ENCODE data around the gene C19orf25. TPM values are rescaled to one million over a fixed set of nuclear protein-coding genes. Genes with fewer than 3 reads are reported as not detected.
"Not testable (repeated sequence)": the region's sequence is repeated elsewhere in the genome, so short reads cannot be mapped to it uniquely, and the experiment has no call there.

The C19orf25 gene
- total and polyA plus RNA-seq, 4 donors, result 24.1 to 42.6 (median 34.5) TPM

DNA sequence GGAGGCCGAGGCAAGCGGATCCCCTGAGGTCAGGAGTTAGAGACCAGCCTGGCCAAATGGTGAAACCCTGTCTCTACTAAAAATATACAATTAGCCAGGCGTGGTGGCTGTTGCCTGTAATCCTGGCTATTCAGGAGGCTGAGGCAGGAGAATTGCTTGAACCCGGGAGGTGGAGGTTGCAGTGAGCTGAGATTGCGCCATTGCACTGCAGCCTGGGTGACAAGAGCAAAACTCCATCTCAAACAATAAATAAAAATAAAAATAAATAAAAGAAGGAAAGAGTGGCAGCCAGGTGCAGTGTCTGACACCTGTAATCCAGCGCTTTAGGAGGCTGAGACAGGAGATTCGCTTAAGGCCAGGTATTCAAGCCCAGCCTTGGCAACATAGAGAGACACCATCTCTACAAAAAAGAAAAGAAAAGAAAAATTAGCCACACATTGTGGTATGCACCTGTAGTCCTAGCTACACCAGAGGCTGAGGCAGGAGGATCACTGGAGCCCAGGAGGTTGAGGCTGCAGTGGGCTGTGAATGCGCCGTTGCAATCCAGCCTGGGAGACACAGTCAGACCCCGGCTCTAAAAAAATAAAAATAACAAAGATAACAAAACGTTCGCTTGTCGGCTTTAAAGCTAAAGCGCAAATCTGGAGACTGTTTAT, 23.5 kb upstream of the C19orf25 start:
- ATAC-seq (ENCODE audit: insufficient read depth, low FRiP score), result no peak
- Histone ChIP-seq H3K36me3 (ENCODE audit: control insufficient read depth in 4 of 4, insufficient read depth in 4 of 4, low read length in 4 of 4) (no peaks in the 10 kb centered on the region), H3K9me3 (ENCODE audit: control insufficient read depth in 4 of 4, insufficient read depth in 3 of 4, low read length in 3 of 4) (peaks cover 0 to 2% (median 0%) of the 10 kb centered on the region in 4 donors), H3K9ac (ENCODE audit: insufficient read depth in 1 of 2, low read length in 2 of 2) (no peak overlapping the region), H3K27ac (ENCODE audit: low read depth in 1 of 2, low read length in 1 of 2) (no peak overlapping the region), H3K4me1 (ENCODE audit: control insufficient read depth in 5 of 5, insufficient read depth in 5 of 5, low read length in 5 of 5) (peaks cover 0 to 7% (median 4%) of the 10 kb centered on the region in 5 donors), H3K4me3 (no peak overlapping the region), H3K27me3 (ENCODE audit: control insufficient read depth in 3 of 3, insufficient read depth in 3 of 3, low read length in 2 of 3) (peaks cover 0 to 27% (median 25%) of the 10 kb centered on the region in 3 donors)
- WGBS, 2 donors, result 62 to 72% methylated on average over 14 of the region's 14 CpGs
- TF ChIP-seq, protein P1, sequence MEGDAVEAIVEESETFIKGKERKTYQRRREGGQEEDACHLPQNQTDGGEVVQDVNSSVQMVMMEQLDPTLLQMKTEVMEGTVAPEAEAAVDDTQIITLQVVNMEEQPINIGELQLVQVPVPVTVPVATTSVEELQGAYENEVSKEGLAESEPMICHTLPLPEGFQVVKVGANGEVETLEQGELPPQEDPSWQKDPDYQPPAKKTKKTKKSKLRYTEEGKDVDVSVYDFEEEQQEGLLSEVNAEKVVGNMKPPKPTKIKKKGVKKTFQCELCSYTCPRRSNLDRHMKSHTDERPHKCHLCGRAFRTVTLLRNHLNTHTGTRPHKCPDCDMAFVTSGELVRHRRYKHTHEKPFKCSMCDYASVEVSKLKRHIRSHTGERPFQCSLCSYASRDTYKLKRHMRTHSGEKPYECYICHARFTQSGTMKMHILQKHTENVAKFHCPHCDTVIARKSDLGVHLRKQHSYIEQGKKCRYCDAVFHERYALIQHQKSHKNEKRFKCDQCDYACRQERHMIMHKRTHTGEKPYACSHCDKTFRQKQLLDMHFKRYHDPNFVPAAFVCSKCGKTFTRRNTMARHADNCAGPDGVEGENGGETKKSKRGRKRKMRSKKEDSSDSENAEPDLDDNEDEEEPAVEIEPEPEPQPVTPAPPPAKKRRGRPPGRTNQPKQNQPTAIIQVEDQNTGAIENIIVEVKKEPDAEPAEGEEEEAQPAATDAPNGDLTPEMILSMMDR (IDR thresholded peaks at IDR 0.05; ENCODE audit: control extremely low read depth, extremely low read depth), result no peak
- DNase-seq, result no peak

DNA sequence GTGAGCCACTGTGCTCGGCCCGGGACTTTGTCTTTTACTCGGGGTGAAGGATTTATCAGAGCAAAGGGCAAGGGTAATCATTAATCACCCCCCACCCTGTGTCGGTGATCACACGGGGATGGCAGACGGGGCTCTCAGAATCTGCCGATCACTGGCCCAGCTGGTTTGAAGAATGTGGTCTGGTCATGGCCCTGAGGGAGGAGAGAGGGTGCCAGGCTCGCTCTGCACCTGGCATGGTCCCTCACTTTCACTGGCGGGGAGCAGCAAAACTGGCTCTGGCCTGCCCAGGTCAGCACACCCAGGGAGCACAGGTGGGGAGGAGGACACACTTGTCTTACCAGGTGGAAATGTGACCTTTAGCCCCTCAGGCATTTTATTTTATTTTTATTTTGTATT, 22.2 kb upstream of the C19orf25 start:
- WGBS, 2 donors, result 47 to 78% methylated on average over 9 of the region's 9 CpGs
- Histone ChIP-seq H3K27me3 (ENCODE audit: control insufficient read depth in 3 of 3, insufficient read depth in 3 of 3, low read length in 2 of 3) (peaks cover 5 to 29% (median 25%) of the 10 kb centered on the region in 3 donors), H3K9me3 (ENCODE audit: control insufficient read depth in 4 of 4, insufficient read depth in 3 of 4, low read length in 3 of 4) (peaks cover 0 to 2% (median 0%) of the 10 kb centered on the region in 4 donors), H3K4me1 (ENCODE audit: control insufficient read depth in 5 of 5, insufficient read depth in 5 of 5, low read length in 5 of 5) (peaks cover 0 to 10% (median 6%) of the 10 kb centered on the region in 5 donors), H3K36me3 (ENCODE audit: control insufficient read depth in 4 of 4, insufficient read depth in 4 of 4, low read length in 4 of 4) (no peaks in the 10 kb centered on the region), H3K4me3 (no peak overlapping the region), H3K27ac (ENCODE audit: low read depth in 1 of 2, low read length in 1 of 2) (no peak overlapping the region), H3K9ac (ENCODE audit: insufficient read depth in 1 of 2, low read length in 2 of 2) (no peak overlapping the region)
- TF ChIP-seq, protein P1 (IDR thresholded peaks at IDR 0.05; ENCODE audit: control extremely low read depth, extremely low read depth), result no peak
- DNase-seq (no peak), ATAC-seq (ENCODE audit: insufficient read depth, low FRiP score) (no peak)

DNA sequence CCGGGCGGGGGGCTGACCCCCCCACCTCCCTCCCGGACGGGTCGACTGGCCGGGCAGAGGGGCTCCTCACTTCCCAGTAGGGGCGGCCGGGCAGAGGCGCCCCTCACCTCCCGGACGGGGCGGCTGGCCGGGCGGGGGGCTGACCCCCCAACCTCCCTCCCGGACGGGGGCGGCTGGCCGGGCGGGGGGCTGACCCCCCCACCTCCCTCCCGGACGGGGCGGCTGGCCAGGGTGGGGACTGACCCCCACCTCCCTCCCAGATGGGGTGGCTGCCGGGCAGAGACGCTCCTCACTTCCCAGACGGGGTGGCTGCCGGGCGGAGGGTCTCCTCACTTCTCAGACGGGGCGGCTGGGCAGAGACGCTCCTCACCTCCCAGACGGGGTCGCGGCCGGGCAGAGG, 20.2 kb upstream of the C19orf25 start:
- not testable (repeated sequence) for H3K4me3 ChIP-seq; H3K9me3 ChIP-seq (ENCODE audit: control insufficient read depth in 4 of 4, insufficient read depth in 3 of 4, low read length in 3 of 4); H3K9ac ChIP-seq (ENCODE audit: insufficient read depth in 1 of 2, low read length in 2 of 2); H3K27ac ChIP-seq (ENCODE audit: low read depth in 1 of 2, low read length in 1 of 2); DNase-seq; H3K36me3 ChIP-seq (ENCODE audit: control insufficient read depth in 4 of 4, insufficient read depth in 4 of 4, low read length in 4 of 4); ATAC-seq (ENCODE audit: insufficient read depth, low FRiP score)
- WGBS, 2 donors, result 88 to 98% methylated on average over 11 to 34 of the region's 34 CpGs
- Histone ChIP-seq H3K27me3 (ENCODE audit: control insufficient read depth in 3 of 3, insufficient read depth in 3 of 3, low read length in 2 of 3) (peaks cover 5 to 19% (median 18%) of the 10 kb centered on the region in 3 donors), H3K4me1 (ENCODE audit: control insufficient read depth in 5 of 5, insufficient read depth in 5 of 5, low read length in 5 of 5) (peaks cover 0 to 10% (median 6%) of the 10 kb centered on the region in 5 donors)

DNA sequence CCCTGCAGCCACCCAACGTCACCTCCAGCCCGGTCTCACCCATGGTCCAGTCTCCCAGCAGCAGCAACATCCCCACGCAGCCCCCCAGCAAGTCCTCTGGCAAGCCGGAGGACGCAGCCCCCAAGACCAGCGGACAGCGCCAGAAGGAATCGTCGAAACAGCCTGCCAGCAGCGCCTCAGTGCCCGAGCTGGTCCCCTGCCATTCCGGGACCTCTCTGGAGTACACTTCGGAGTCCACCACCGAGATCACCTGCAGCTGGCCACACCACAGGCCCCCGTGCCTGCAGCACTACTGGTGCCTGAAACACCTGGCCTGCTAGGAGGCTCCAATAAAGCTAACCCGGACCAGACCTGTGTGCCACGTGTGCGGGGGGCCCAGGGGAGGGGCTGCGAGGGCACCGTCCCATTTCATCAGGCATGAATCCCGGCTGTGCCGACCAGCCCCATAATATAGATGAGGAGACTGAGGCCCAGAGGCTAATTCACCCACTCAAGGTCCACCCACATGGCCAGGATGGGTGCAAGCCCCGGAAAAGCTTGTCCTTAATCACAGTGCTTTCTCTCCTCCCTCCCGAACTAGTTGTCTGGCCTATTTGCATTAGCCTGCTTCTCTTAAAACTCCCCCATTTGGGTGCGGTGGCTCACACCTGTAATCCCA, 18.7 kb upstream of the C19orf25 start:
- ATAC-seq (ENCODE audit: insufficient read depth, low FRiP score) (no peak), DNase-seq (no peak)
- H3K27me3 ChIP-seq (ENCODE audit: control insufficient read depth in 3 of 3, insufficient read depth in 3 of 3, low read length in 2 of 3), result peaks cover 4 to 6% (median 5%) of the 10 kb centered on the region in 3 donors
- peaks cover 0 to 4% (median 2%) of the 10 kb centered on the region in 5 donors for H3K4me1 ChIP-seq (ENCODE audit: control insufficient read depth in 5 of 5, insufficient read depth in 5 of 5, low read length in 5 of 5)
- H3K9ac ChIP-seq (ENCODE audit: insufficient read depth in 1 of 2, low read length in 2 of 2), result no peak overlapping the region
- no peak overlapping the region for H3K27ac ChIP-seq (ENCODE audit: low read depth in 1 of 2, low read length in 1 of 2)
- TF ChIP-seq, protein P1 (IDR thresholded peaks at IDR 0.05; ENCODE audit: control extremely low read depth, extremely low read depth), result no peak
- 84 to 87% methylated on average over 24 to 25 of the region's 25 CpGs for WGBS, 2 donors
- no peaks in the 10 kb centered on the region for H3K36me3 ChIP-seq (ENCODE audit: control insufficient read depth in 4 of 4, insufficient read depth in 4 of 4, low read length in 4 of 4)
- peaks cover 0 to under 1% (median 0%) of the 10 kb centered on the region in 4 donors for H3K9me3 ChIP-seq (ENCODE audit: control insufficient read depth in 4 of 4, insufficient read depth in 3 of 4, low read length in 3 of 4)
- no peak overlapping the region for H3K4me3 ChIP-seq

All from lung (tissue), 12 donors.